ENCODE data around the gene FNDC3A.

GRCh38 chr13:49057176-49057575, 81.5 kb downstream of the FNDC3A start:
- TF ChIP-seq, protein P1, sequence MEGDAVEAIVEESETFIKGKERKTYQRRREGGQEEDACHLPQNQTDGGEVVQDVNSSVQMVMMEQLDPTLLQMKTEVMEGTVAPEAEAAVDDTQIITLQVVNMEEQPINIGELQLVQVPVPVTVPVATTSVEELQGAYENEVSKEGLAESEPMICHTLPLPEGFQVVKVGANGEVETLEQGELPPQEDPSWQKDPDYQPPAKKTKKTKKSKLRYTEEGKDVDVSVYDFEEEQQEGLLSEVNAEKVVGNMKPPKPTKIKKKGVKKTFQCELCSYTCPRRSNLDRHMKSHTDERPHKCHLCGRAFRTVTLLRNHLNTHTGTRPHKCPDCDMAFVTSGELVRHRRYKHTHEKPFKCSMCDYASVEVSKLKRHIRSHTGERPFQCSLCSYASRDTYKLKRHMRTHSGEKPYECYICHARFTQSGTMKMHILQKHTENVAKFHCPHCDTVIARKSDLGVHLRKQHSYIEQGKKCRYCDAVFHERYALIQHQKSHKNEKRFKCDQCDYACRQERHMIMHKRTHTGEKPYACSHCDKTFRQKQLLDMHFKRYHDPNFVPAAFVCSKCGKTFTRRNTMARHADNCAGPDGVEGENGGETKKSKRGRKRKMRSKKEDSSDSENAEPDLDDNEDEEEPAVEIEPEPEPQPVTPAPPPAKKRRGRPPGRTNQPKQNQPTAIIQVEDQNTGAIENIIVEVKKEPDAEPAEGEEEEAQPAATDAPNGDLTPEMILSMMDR (IDR thresholded peaks at IDR 0.05), result no peak
- no peak for TF ChIP-seq POLR2A (IDR thresholded peaks at IDR 0.05)
